ENCODE results near the gene PCGF1.

DNA sequence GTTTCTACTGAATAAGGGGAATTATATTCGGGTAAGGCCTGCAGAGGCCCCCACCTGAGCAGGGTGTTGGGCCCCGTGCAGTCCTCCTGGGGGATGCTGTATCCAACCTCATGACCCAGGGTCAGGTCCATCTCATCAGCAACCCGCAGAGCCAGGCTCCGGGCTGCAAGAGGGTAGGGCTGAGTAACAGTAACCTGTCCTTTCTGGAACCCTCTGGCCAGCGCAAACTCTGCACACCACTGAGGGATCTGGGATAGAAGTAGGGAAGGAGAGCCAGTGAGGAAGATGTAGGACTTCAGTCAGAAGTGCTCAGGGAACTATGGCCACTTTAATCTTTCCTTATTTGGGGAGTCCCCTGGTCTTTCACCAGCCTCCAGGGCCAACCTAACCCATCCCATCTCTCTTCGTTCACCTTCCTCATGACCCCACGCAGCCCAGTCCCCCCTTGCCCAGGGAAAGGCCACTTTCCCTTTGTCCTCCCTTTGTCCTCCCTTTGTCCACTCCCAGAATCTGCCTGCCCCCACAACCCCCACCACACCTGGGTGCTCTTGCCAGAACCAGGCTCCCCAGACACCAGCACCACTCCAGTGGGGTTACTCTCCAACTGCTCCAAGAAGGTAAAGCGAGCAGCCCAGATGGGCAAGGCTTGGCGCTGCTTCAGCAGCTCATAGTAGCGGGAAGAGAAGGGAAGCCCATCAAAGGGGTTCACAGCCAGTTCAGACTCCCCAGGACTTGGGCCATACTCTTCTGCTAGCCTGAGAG is 17.6 kb upstream of the PCGF1 start:
- TF ChIP-seq, protein P1, sequence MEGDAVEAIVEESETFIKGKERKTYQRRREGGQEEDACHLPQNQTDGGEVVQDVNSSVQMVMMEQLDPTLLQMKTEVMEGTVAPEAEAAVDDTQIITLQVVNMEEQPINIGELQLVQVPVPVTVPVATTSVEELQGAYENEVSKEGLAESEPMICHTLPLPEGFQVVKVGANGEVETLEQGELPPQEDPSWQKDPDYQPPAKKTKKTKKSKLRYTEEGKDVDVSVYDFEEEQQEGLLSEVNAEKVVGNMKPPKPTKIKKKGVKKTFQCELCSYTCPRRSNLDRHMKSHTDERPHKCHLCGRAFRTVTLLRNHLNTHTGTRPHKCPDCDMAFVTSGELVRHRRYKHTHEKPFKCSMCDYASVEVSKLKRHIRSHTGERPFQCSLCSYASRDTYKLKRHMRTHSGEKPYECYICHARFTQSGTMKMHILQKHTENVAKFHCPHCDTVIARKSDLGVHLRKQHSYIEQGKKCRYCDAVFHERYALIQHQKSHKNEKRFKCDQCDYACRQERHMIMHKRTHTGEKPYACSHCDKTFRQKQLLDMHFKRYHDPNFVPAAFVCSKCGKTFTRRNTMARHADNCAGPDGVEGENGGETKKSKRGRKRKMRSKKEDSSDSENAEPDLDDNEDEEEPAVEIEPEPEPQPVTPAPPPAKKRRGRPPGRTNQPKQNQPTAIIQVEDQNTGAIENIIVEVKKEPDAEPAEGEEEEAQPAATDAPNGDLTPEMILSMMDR (conservative IDR thresholded peaks at IDR 0.05; ENCODE audit: low read depth, low read length): no peak
- TF ChIP-seq EZH2 (IDR thresholded peaks at IDR 0.05; ENCODE audit: borderline replicate concordance, low read depth, low read length, poor library complexity, severe bottlenecking): no peak
